Endothelial cell (in vitro differentiated cells): Measurements from ENCODE around the gene UROC1. TPM values are rescaled to one million over a fixed set of nuclear protein-coding genes. Genes with fewer than 3 reads are reported as not detected.

Experiments
- DNase-seq: peaks from one replicate; pipeline ENCODE4 v3.0.0; 2021; ENCODE audit warnings: low spot score
- H3K27ac Mint-ChIP-seq: one replicate; pipeline ENCODE4 v1.8.0; 2021; ENCODE audit warnings: mixed read lengths, inconsistent platforms; ENCODE audit not compliant: unreplicated experiment
- H3K27me3 Mint-ChIP-seq: one replicate; pipeline ENCODE4 v1.8.0; 2021; ENCODE audit warnings: mild to moderate bottlenecking, moderate library complexity, mixed read lengths, inconsistent platforms; ENCODE audit not compliant: unreplicated experiment
- H3K36me3 Mint-ChIP-seq: one replicate; pipeline ENCODE4 v1.8.0; 2021; ENCODE audit warnings: mild to moderate bottlenecking, low read depth, mixed read lengths, inconsistent platforms; ENCODE audit not compliant: unreplicated experiment
- H3K4me1 Mint-ChIP-seq: one replicate; pipeline ENCODE4 v1.8.0; 2021; ENCODE audit warnings: mild to moderate bottlenecking, mixed read lengths, inconsistent platforms; ENCODE audit not compliant: unreplicated experiment
- H3K4me3 Mint-ChIP-seq: one replicate; pipeline ENCODE4 v1.8.0; 2021; ENCODE audit warnings: mild to moderate bottlenecking, mixed read lengths, inconsistent platforms; ENCODE audit not compliant: unreplicated experiment
- H3K9me3 Mint-ChIP-seq: one replicate; pipeline ENCODE4 v1.8.0; 2021; ENCODE audit warnings: mixed read lengths, inconsistent platforms; ENCODE audit not compliant: unreplicated experiment
- CTCF ChIP-seq: fragments of 200-600 bp; sonication (generic); IDR thresholded peaks from one replicate; pipeline ENCODE4 v1.5.0; 2021; ENCODE audit warnings: antibody characterized with exemption; ENCODE audit not compliant: unreplicated experiment
- total RNA-seq: library from RNA; stranded (reverse); fragmentation: NEBNext Ultra II Directional; extraction: Animal tissue kit (Norgen Biotek cat#: 25700); gene quantifications from one replicate; pipeline ENCODE4 v1.2.1, GENCODE V29; 2021; ENCODE audit not compliant: unreplicated experiment

Gene UROC1
- total RNA-seq, 1 donor from 2014 or later: not detected

GRCh38 chr3:126485176-126485897 is 32.2 kb downstream of the UROC1 start:
- Mint-ChIP-seq H3K27ac (no peak overlapping the region), H3K36me3 (peaks cover 4% of the 10 kb centered on the region), H3K9me3 (no peaks in the 10 kb centered on the region), H3K4me1 (peaks cover 14% of the 10 kb centered on the region), H3K27me3 (peaks cover 11% of the 10 kb centered on the region), H3K4me3 (no peak overlapping the region)
- no peak for DNase-seq
- no peak for TF ChIP-seq CTCF

GRCh38 chr3:126484662-126485061 is 32.9 kb downstream of the UROC1 start:
- H3K27me3 Mint-ChIP-seq: peaks cover 11% of the 10 kb centered on the region
- H3K36me3 Mint-ChIP-seq: peaks cover 4% of the 10 kb centered on the region
- no peak overlapping the region for H3K4me3 Mint-ChIP-seq
- no peaks in the 10 kb centered on the region for H3K9me3 Mint-ChIP-seq
- H3K4me1 Mint-ChIP-seq: peaks cover 10% of the 10 kb centered on the region
- no peak overlapping the region for H3K27ac Mint-ChIP-seq
- TF ChIP-seq CTCF: no peak
- DNase-seq: no peak

GRCh38 chr3:126484148-126484547 is 33.4 kb downstream of the UROC1 start:
- peaks cover 10% of the 10 kb centered on the region for H3K4me1 Mint-ChIP-seq
- no peak for TF ChIP-seq CTCF
- H3K9me3 Mint-ChIP-seq: no peaks in the 10 kb centered on the region
- no peak overlapping the region for H3K27ac Mint-ChIP-seq
- peaks cover 4% of the 10 kb centered on the region for H3K36me3 Mint-ChIP-seq
- no peak overlapping the region for H3K4me3 Mint-ChIP-seq
- H3K27me3 Mint-ChIP-seq: peaks cover 9% of the 10 kb centered on the region
- DNase-seq: no peak

GRCh38 chr3:126483321-126483761 is 34.2 kb downstream of the UROC1 start:
- no peak for TF ChIP-seq CTCF
- H3K36me3 Mint-ChIP-seq: peaks cover 4% of the 10 kb centered on the region
- peaks cover 10% of the 10 kb centered on the region for H3K4me1 Mint-ChIP-seq
- H3K4me3 Mint-ChIP-seq: no peak overlapping the region
- DNase-seq: no peak
- H3K27me3 Mint-ChIP-seq: peaks cover 9% of the 10 kb centered on the region
- no peaks in the 10 kb centered on the region for H3K9me3 Mint-ChIP-seq
- H3K27ac Mint-ChIP-seq: no peak overlapping the region

- no peak overlapping the region for H3K27ac Mint-ChIP-seq
- H3K27me3 Mint-ChIP-seq: peaks cover 9% of the 10 kb centered on the region
- H3K36me3 Mint-ChIP-seq: peaks cover 4% of the 10 kb centered on the region
- peaks cover 10% of the 10 kb centered on the region for H3K4me1 Mint-ChIP-seq
- no peak overlapping the region for H3K4me3 Mint-ChIP-seq
- DNase-seq: no peak
- H3K9me3 Mint-ChIP-seq: no peaks in the 10 kb centered on the region
- no peak for TF ChIP-seq CTCF
Measured at GRCh38 chr3:126482503-126483255, 34.9 kb downstream of the UROC1 start.
